SK-N-MC (cell line): ENCODE data around the gene LGR6.

ENCODE experiments used
- DNase-seq: peaks from one replicate; pipeline ENCODE4 v3.0.0-alpha.2; 2011; ENCODE audit warnings: low read depth, low spot score
- H3K27ac ChIP-seq: fragments of 200-600 bp; sonication (generic); 2 replicates; pipeline ENCODE4 v1.5.1; 2016; ENCODE audit warnings: mixed run types
- H3K36me3 ChIP-seq: fragments of 200-600 bp; sonication (generic); 2 replicates; pipeline ENCODE4 v1.6.1; 2017; ENCODE audit warnings: antibody characterized with exemption, low read length, mixed read lengths; ENCODE audit not compliant: insufficient read depth
- H3K4me3 ChIP-seq: fragments of 200-600 bp; sonication (generic); 2 replicates; pipeline ENCODE4 v1.5.1; 2016
- H3K9ac ChIP-seq: fragments of 200-600 bp; sonication (generic); 2 replicates; pipeline ENCODE4 v1.8.0; 2017; ENCODE audit warnings: mixed run types, mixed read lengths; ENCODE audit not compliant: insufficient read length
- H3K9me3 ChIP-seq: fragments of 200-600 bp; sonication (generic); 2 replicates; pipeline ENCODE4 v1.6.1; 2017; ENCODE audit warnings: low read depth, mild to moderate bottlenecking, antibody characterized with exemption, low read length, moderate library complexity, mixed read lengths
- EZH2 ChIP-seq: fragments of 200-600 bp; sonication (generic); IDR thresholded peaks from one replicate; pipeline ENCODE4 v1.6.1; 2017; ENCODE audit warnings: antibody characterized with exemption
- FOXP2 ChIP-seq: optimal IDR thresholded peaks from 2 replicates; pipeline ENCODE3; 2011; ENCODE audit warnings: mild to moderate bottlenecking, moderate library complexity; ENCODE audit not compliant: insufficient read depth; ENCODE audit errors: extremely low read length, control extremely low read depth
- POLR2AphosphoS5 ChIP-seq: IDR thresholded peaks from 2 replicates; pipeline ENCODE4 v1.6.1; 2012; ENCODE audit warnings: mild to moderate bottlenecking, low read depth, low read length, borderline replicate concordance

Gene LGR6

GRCh38 chr1:202243006-202243405, 49.4 kb downstream of the LGR6 start:
- H3K27ac ChIP-seq: no peak overlapping the region
- no peak for TF ChIP-seq FOXP2
- TF ChIP-seq POLR2AphosphoS5: no peak
- no peak for TF ChIP-seq EZH2
- DNase-seq: no peak
- H3K9me3 ChIP-seq: no peaks in the 10 kb centered on the region
- H3K4me3 ChIP-seq: no peak overlapping the region
- H3K36me3 ChIP-seq: no peaks in the 10 kb centered on the region
- H3K9ac ChIP-seq: no peak overlapping the region

- no peaks in the 10 kb centered on the region for H3K9me3 ChIP-seq
- H3K9ac ChIP-seq: no peak overlapping the region
- H3K27ac ChIP-seq: no peak overlapping the region
- no peak overlapping the region for H3K4me3 ChIP-seq
- TF ChIP-seq EZH2: no peak
- no peak for TF ChIP-seq POLR2AphosphoS5
- TF ChIP-seq FOXP2: no peak
- no peaks in the 10 kb centered on the region for H3K36me3 ChIP-seq
- DNase-seq: no peak
Observed at GRCh38 chr1:202244841-202245261, 51.3 kb downstream of the LGR6 start.

GRCh38 chr1:202245391-202245790, 51.8 kb downstream of the LGR6 start:
- DNase-seq: no peak
- TF ChIP-seq FOXP2 (no peak), EZH2 (no peak), POLR2AphosphoS5 (no peak)
- H3K9ac ChIP-seq: no peak overlapping the region

GRCh38 chr1:202247104-202247503, 53.5 kb downstream of the LGR6 start:
- no peak overlapping the region for H3K27ac ChIP-seq
- no peak for TF ChIP-seq POLR2AphosphoS5

More at GRCh38 chr1:202245391-202245790, 51.8 kb downstream of the LGR6 start:
- H3K9me3 ChIP-seq: no peaks in the 10 kb centered on the region
- no peak overlapping the region for H3K4me3 ChIP-seq
- H3K36me3 ChIP-seq: no peaks in the 10 kb centered on the region
- H3K27ac ChIP-seq: no peak overlapping the region

GRCh38 chr1:202247837-202248795, 54.5 kb downstream of the LGR6 start:
- TF ChIP-seq POLR2AphosphoS5 (no peak), EZH2 (no peak), FOXP2 (no peak)
- Histone ChIP-seq H3K9me3 (no peaks in the 10 kb centered on the region), H3K4me3 (no peak overlapping the region), H3K27ac (no peak overlapping the region), H3K36me3 (no peaks in the 10 kb centered on the region), H3K9ac (no peak overlapping the region)
- no peak for DNase-seq

More at GRCh38 chr1:202247104-202247503, 53.5 kb downstream of the LGR6 start:
- H3K36me3 ChIP-seq: no peaks in the 10 kb centered on the region
- H3K9me3 ChIP-seq: no peaks in the 10 kb centered on the region
- H3K9ac ChIP-seq: no peak overlapping the region
- DNase-seq: no peak
- no peak overlapping the region for H3K4me3 ChIP-seq

GRCh38 chr1:202248861-202249260, 55.3 kb downstream of the LGR6 start:
- no peak overlapping the region for H3K9ac ChIP-seq
- H3K4me3 ChIP-seq: no peak overlapping the region
- H3K9me3 ChIP-seq: no peaks in the 10 kb centered on the region
- H3K27ac ChIP-seq: no peak overlapping the region
- no peaks in the 10 kb centered on the region for H3K36me3 ChIP-seq
- no peak for DNase-seq
- TF ChIP-seq POLR2AphosphoS5 (no peak), FOXP2 (no peak), EZH2 (no peak)

GRCh38 chr1:202249436-202249835, 55.8 kb downstream of the LGR6 start:
- no peaks in the 10 kb centered on the region for H3K9me3 ChIP-seq
- H3K36me3 ChIP-seq: no peaks in the 10 kb centered on the region
- H3K27ac ChIP-seq: no peak overlapping the region
- H3K4me3 ChIP-seq: no peak overlapping the region
- TF ChIP-seq FOXP2 (no peak), EZH2 (no peak)
- DNase-seq: no peak
- H3K9ac ChIP-seq: no peak overlapping the region

- no peaks in the 10 kb centered on the region for H3K36me3 ChIP-seq
- H3K4me3 ChIP-seq: no peak overlapping the region
- H3K27ac ChIP-seq: no peak overlapping the region
- H3K9ac ChIP-seq: no peak overlapping the region
- no peaks in the 10 kb centered on the region for H3K9me3 ChIP-seq
- no peak for DNase-seq
- TF ChIP-seq EZH2 (no peak), FOXP2 (no peak), POLR2AphosphoS5 (no peak)
Observed at GRCh38 chr1:202249846-202250245, 56.2 kb downstream of the LGR6 start.
